Epidermal melanocyte (primary cell): ENCODE measurements around the gene GRIK4.
"Not testable (repeated sequence)": the region's sequence is repeated elsewhere in the genome, so short reads cannot be mapped to it uniquely, and the experiment has no call there.

Experiments used
- DNase-seq: peaks from one replicate; pipeline ENCODE4 v3.0.0; 2011; ENCODE audit warnings: low spot score; ENCODE audit not compliant: insufficient read length

The GRIK4 gene

GRCh38 chr11:120603071-120603470, 91.5 kb downstream of the GRIK4 start:
- DNase-seq: no peak

- no peak for DNase-seq
Observed at GRCh38 chr11:120605469-120605868, 93.9 kb downstream of the GRIK4 start.

GRCh38 chr11:120606211-120607010, 94.9 kb downstream of the GRIK4 start:
- no peak for DNase-seq

GRCh38 chr11:120608061-120608460, 96.5 kb downstream of the GRIK4 start:
- DNase-seq: no peak

GRCh38 chr11:120608760-120609211, 97.2 kb downstream of the GRIK4 start:
- peak; percentile 62 for DNase-seq

- no peak for DNase-seq
Observed at GRCh38 chr11:120610111-120610510, 98.6 kb downstream of the GRIK4 start.

- DNase-seq: no peak
Observed at GRCh38 chr11:120611581-120611980, 100.0 kb downstream of the GRIK4 start.

GRCh38 chr11:120612513-120613263, 101.1 kb downstream of the GRIK4 start:
- no peak for DNase-seq

- no peak for DNase-seq
Observed at GRCh38 chr11:120613264-120614226, 102.0 kb downstream of the GRIK4 start.

- DNase-seq: no peak
Observed at GRCh38 chr11:120615391-120615790, 103.8 kb downstream of the GRIK4 start.

- no peak for DNase-seq
Observed at GRCh38 chr11:120618399-120618798, 106.9 kb downstream of the GRIK4 start.

- no peak for DNase-seq
Observed at GRCh38 chr11:120622189-120622875, 110.8 kb downstream of the GRIK4 start.

GRCh38 chr11:120624992-120625391, 113.4 kb downstream of the GRIK4 start:
- not testable (repeated sequence) for DNase-seq

- no peak for DNase-seq
Observed at GRCh38 chr11:120625565-120625964, 114.0 kb downstream of the GRIK4 start.

- no peak for DNase-seq
Observed at GRCh38 chr11:120626791-120627190, 115.2 kb downstream of the GRIK4 start.

GRCh38 chr11:120627327-120628163, 116.0 kb downstream of the GRIK4 start:
- no peak for DNase-seq

GRCh38 chr11:120629407-120630080, 118.0 kb downstream of the GRIK4 start:
- no peak for DNase-seq

- DNase-seq: no peak
Observed at GRCh38 chr11:120630122-120630521, 118.6 kb downstream of the GRIK4 start.

GRCh38 chr11:120632579-120632978, 121.0 kb downstream of the GRIK4 start:
- no peak for DNase-seq
